ENCODE data around the gene CDC25B. TPM values are rescaled to one million over a fixed set of nuclear protein-coding genes. Genes with fewer than 3 reads are reported as not detected.
"Not testable (repeated sequence)": the region's sequence is repeated elsewhere in the genome, so short reads cannot be mapped to it uniquely, and the experiment has no call there.

The CDC25B gene
- total RNA-seq, 1 donor from 2014 or later, result 7.5 TPM

DNA sequence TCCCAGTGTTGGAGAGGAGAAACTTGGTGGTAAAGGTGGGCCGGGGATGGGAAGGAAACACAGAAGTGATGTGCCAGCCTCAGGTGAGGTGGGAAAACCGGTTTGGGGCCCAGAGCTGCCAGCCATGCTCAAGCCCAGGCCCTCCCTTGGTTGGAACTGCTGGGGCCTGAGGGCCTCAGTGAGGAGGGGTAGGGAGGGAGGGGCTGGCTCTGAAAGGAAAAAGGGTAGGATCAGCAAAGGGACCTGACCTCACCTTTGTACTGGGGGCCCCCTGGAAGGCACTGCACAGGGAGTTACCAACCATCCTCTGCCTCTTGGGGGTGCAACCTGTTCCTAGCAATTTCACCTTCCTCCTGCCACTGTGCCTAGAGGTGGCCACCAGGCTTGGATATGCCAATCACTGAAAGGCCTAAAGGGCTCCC lies 13.0 kb upstream of the CDC25B start:
- DNase-seq (no peak), ATAC-seq (no peak)
- intact Hi-C loops (cut with micrococcal nuclease), result no loop called here

- no peak for DNase-seq
Measured at GRCh38 chr20:3783511-3784195, 12.5 kb upstream of the CDC25B start.

GRCh38 chr20:3784216-3784853 lies 11.8 kb upstream of the CDC25B start:
- DNase-seq (no peak), ATAC-seq (no peak)
- intact Hi-C loops (cut with micrococcal nuclease), result no loop called here

More at GRCh38 chr20:3783511-3784195, 12.5 kb upstream of the CDC25B start:
- ATAC-seq, result no peak
- intact Hi-C loops (cut with micrococcal nuclease), result no loop called here

- ATAC-seq, result no peak
- intact Hi-C loops (cut with micrococcal nuclease), result loop anchor here (5.0 kb wide), 1 partner anchor 37 kb away; the partner anchor contains the start of gene AP5S1
- DNase-seq, result no peak
Measured at GRCh38 chr20:3784863-3785239, 11.3 kb upstream of the CDC25B start.

DNA sequence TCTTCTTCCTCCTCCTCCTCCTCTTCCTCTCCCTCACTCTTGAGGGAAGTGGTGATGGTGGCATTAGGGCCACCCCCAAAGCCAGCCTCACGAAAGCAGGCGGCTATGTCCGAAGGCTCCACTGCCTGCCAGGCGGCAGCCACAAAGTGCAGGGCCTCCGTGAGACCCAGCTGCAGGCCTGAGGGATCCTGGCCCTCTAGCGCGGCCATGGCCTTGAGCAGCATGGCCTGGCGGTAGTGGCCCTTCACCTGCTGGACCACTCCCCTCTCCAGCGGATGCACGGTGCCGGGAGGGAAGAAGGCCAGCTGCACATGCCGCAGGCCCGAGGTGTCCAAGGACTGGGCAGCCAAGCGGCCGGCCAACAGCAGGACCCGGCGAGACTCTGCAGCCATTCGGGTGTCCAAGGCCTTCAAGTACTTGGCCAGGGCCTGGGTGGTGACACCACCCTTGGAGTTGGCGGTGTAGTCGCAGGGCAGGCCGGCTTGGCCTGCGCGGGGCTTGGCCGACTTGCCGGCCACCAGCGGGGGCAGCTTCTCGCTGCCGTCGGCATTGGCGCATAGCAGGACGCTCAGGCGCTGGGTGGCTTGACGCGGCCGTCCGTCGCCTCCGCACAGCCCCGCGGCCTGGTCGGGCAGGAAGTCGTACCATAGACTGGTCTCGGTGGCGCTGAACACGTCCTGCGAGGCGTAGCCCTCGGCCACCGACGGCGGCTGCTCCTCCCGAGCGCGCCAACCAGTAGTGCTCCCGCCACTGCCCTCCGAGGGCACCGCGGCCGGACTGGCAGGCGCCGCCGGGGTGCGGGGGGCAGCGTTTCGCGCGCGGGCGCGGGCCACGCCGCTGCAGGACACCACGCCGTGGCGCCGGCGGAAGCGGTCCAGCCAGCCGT lies 10.6 kb upstream of the CDC25B start:
- intact Hi-C loops (cut with micrococcal nuclease), result loop anchor here (5.0 kb wide), 1 partner anchor 37 kb away; the partner anchor contains the start of gene AP5S1
- ATAC-seq, result peak; percentile 4

DNA sequence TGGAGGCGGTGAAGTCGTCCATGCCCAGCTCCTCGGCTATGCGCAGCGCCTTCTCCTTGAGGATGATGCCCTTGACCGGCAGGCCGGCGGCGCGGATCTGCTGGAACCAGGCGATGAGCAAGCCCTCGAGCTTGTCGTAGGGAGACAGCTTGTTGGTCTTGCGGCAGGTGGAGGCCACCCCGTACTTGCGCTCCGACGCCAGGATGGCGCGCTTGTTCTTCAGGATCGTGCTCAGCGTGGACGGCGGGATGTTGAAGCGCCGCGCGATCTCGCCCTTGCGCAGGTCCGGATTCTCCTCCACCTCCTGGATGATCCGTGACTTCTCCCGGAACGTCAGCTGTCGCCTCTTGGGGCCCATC lies 10.0 kb upstream of the CDC25B start:
- peak; percentile 74 for DNase-seq
- peak; percentile 4 for ATAC-seq
- intact Hi-C loops (cut with micrococcal nuclease), result loop anchor here (5.0 kb wide), 1 partner anchor 36 kb away; the partner anchor contains the start of gene AP5S1

More for the DNA sequence above, 10.6 kb upstream of the CDC25B start:
- peak; percentile 55 for DNase-seq

DNA sequence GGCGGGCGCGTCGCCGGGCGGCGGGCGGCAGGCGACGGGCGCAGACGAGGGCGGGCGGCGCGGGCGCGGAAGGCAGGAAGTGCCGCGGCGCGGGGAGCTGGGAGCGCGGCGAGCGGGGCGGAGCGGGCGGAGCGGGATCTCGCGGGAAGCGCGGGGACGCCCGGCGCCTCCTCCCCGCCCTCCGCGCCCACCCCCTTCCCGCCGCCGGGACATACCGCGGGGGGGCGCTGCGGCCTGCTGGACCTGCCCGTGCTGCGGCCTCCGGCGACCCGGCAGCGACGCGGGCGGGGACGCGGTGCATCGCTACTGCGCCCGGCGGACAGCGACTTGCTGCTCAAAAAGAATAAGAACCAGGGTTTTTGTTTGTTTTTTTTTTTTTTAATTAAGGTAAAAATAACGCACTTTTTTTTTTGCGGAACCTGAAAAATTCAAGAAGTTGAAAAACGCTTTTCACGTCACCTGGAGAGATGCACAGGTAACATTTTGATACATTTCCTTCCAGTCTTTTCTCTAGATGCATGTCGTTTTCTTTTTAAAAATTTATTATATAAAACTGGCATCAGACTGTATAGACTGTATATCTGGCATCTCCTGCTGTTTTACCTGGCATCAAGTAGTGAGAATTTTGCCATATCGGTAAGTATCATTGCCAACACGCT lies 9.3 kb upstream of the CDC25B start, which contains the start of gene CENPB:
TSS of gene CENPB (minus strand) at position 76 of the 659 bp plus-strand sequence. CDS start 257 bp downstream, outside the sequence.
- peak; percentile 94 for ATAC-seq
- intact Hi-C loops (cut with micrococcal nuclease), result loop anchor here (5.0 kb wide), 1 partner anchor 36 kb away; the partner anchor contains the start of gene AP5S1
- peak; percentile 95 for DNase-seq

- no peak for DNase-seq
Measured at GRCh38 chr20:3787324-3788014, 8.6 kb upstream of the CDC25B start.

DNA sequence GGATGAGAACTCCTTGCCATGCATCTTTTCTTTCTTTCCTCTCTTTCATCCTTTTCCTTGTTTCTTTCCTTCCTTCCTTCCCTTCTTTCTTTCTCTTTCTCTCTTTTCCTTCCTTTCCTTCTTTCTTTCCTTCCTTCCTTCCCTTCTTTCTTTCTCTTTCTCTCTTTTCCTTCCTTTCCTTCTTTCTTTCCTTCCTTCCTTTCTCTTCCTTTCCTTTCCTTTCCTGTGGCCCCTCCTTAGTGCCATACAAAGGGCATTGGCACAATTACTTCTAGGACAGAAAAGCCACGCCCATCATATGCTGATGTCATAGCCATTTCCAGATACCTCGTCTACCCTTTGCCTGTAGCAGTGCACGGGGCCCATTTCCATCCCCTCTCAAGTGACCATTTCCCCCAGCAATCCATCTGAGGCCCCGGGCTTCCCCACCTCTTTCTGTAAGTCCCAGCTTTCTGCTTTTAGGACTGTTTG lies 7.4 kb upstream of the CDC25B start:
- DNase-seq, result no peak
- intact Hi-C loops (cut with micrococcal nuclease), result loop anchor here (5.0 kb wide), 1 partner anchor 34 kb away; the partner anchor contains the start of gene AP5S1
- no peak for ATAC-seq

More at GRCh38 chr20:3787324-3788014, 8.6 kb upstream of the CDC25B start:
- intact Hi-C loops (cut with micrococcal nuclease), result loop anchor here (5.0 kb wide), 1 partner anchor 35 kb away; the partner anchor contains the start of gene AP5S1
- ATAC-seq, result no peak

- DNase-seq, ATAC-seq: not testable (repeated sequence)
- intact Hi-C loops (cut with micrococcal nuclease), result loop anchor here (5.0 kb wide), 1 partner anchor 33 kb away; the partner anchor contains the start of gene AP5S1
Measured at GRCh38 chr20:3789201-3789600, 6.9 kb upstream of the CDC25B start.

GRCh38 chr20:3794168-3794567 lies 1.9 kb upstream of the CDC25B start:
- DNase-seq; ATAC-seq; intact Hi-C loops (cut with micrococcal nuclease): not testable (repeated sequence)

DNA sequence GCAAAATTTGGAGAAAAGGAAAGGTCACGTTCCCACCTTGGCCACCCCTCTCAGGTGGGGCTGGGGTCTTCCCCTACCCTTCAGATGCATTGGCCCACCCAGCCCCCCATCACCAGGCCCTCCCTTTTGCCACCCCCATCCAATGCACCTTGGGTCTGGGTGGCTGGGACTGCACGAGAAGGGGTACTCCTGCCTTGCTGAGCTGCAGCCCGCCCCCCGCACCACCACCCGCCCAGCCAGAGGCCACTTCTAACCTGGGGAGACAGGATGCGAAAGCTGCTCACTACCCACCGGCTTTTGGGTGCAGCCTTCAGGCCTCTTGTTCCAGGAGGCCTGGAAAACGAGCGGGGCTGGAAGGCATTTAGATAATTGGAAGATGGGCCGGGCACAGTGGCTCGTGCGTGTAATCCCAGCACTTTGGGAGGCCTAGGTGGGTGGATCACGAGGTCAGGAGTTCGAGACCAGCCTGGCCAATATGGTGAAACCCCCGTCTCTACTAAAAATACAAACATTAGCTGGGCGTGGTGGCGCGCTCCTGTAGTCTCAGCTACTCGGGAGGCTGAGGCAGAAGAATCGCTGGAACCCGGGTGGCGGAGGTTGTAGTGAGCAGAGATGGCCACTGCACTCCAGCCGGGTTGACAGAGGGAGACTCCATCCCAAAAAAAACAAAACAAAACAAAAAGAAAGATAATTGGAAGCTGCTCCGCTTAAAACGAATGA lies 1.2 kb upstream of the CDC25B start:
- ATAC-seq, result no peak
- intact Hi-C loops (cut with micrococcal nuclease), result no loop called here
- DNase-seq, result no peak

- intact Hi-C loops (cut with micrococcal nuclease), result no loop called here
- DNase-seq, result no peak
- ATAC-seq, result no peak
Measured at GRCh38 chr20:3796477-3797225, 541 bp downstream of the CDC25B start.

GRCh38 chr20:3797226-3797545 lies 1.1 kb downstream of the CDC25B start:
- intact Hi-C loops (cut with micrococcal nuclease), result no loop called here
- ATAC-seq (no peak), DNase-seq (no peak)

DNA sequence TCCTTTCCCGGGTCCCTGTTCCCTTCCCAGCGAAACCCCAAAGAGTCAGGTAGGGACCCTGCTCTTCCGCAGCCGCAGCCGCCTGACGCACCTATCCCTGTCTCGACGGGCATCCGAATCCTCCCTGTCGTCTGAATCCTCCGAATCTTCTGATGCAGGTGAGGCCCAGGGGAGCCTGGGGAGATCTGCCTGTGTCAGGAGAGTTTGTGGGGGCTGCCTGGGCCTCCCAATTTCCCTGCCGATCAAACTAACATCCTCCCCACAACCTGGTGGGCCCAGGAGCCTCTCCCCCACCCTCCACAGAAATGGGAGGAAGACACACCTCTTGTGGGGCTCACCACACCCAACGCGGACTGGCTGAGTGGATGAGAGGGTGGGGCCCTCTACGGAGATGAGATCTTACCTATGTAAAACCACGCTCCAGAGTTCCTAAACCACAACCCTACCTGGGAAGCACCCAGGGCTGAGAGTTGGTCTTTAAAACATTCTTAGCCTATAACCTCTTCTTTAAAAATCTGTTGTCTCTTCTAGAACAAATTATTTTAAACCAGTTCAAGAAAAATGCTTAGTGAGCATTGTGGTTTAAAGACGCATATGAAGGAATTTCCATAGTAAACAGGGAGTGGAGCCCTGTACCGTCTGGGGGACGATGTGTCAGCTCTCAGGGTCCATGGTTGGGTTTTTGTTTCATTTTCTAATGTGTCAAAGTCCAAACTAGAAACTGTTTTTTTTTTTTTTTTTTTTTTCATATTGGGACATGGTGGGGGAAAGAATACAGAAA lies 1.7 kb downstream of the CDC25B start:
- DNase-seq, result peak; percentile 20
- ATAC-seq, result no peak
- intact Hi-C loops (cut with micrococcal nuclease), result no loop called here

DNA sequence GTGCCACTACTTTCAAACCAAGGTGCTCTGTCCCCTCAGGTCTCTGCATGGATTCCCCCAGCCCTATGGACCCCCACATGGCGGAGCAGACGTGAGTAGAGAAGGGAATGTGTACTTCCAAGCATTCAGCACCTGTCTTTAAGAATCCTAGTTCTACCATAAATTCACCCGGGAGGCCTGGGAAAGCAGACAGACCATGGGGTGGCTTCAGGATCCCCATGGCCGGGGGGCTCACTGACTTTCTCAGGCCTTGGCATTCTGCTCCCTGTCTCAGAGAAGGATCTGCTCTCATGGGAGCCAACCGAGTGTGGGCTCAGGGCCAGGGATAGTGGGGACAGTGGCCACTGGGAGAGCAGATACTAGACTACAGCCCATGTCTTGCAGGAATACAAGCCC lies 2.3 kb downstream of the CDC25B start:
- ATAC-seq (no peak), DNase-seq (peak; percentile 26)
- intact Hi-C loops (cut with micrococcal nuclease), result no loop called here
